GM23248 (cell line): ENCODE data around the gene BICC1.

ENCODE experiments used
- EZH2 ChIP-seq: fragments of 200-600 bp; sonication (generic); IDR thresholded peaks from 2 replicates; pipeline ENCODE4 v1.6.1; 2018; ENCODE audit warnings: antibody characterized with exemption, mild to moderate bottlenecking; ENCODE audit not compliant: insufficient read depth, poor library complexity, severe bottlenecking
- EZH2phosphoT487 ChIP-seq: fragments of 200-600 bp; sonication (generic); IDR thresholded peaks from 2 replicates; pipeline ENCODE4 v1.6.1; 2018; ENCODE audit warnings: antibody characterized with exemption, moderate library complexity, mild to moderate bottlenecking, low read depth; ENCODE audit not compliant: insufficient read depth

- TF ChIP-seq EZH2, result no peak
- no peak for TF ChIP-seq EZH2phosphoT487
Observed at GRCh38 chr10:58743466-58744115, 230.9 kb downstream of the BICC1 start.
